Esophagus (tissue), 2 donors: ENCODE data around the gene IKZF2. TPM values are rescaled to one million over a fixed set of nuclear protein-coding genes. Genes with fewer than 3 reads are reported as not detected.
"Not testable (repeated sequence)": the region's sequence is repeated elsewhere in the genome, so short reads cannot be mapped to it uniquely, and the experiment has no call there.

ENCODE experiments used
- H3K27ac ChIP-seq, 2 donors: one replicate each; pipeline ENCODE4 v1.5.1; 2013; ENCODE audit warnings: low read depth in 2 of 2, mild to moderate bottlenecking in 2 of 2, inconsistent platforms in 1 of 2, low read length in 1 of 2, moderate library complexity in 1 of 2
- H3K27me3 ChIP-seq, 2 donors: one replicate each; pipeline ENCODE4 v1.6.1; 2013; ENCODE audit warnings: low read length in 2 of 2, control low read depth in 1 of 2, mild to moderate bottlenecking in 1 of 2; ENCODE audit not compliant: insufficient read depth in 2 of 2, control insufficient read depth in 1 of 2
- H3K36me3 ChIP-seq, 2 donors: one replicate each; pipeline ENCODE4 v1.6.1; 2013; ENCODE audit warnings: low read length in 1 of 2; ENCODE audit not compliant: control insufficient read depth in 2 of 2, insufficient read depth in 2 of 2
- H3K4me1 ChIP-seq, 2 donors: one replicate each; pipeline ENCODE4 v1.6.1; 2013; ENCODE audit warnings: low read length in 1 of 2; ENCODE audit not compliant: control insufficient read depth in 2 of 2, insufficient read depth in 2 of 2
- H3K4me3 ChIP-seq, 2 donors: one replicate each; pipeline ENCODE4 v1.5.1; 2013; ENCODE audit warnings: low read length in 2 of 2, mild to moderate bottlenecking in 2 of 2, low read depth in 1 of 2, moderate library complexity in 1 of 2
- H3K9me3 ChIP-seq, 2 donors: one replicate each; pipeline ENCODE4 v1.6.1; 2013; ENCODE audit warnings: mild to moderate bottlenecking in 2 of 2, low read depth in 1 of 2, low read length in 1 of 2, moderate library complexity in 1 of 2; ENCODE audit not compliant: control insufficient read depth in 2 of 2, insufficient read depth in 1 of 2
- WGBS, 2 donors: extraction: QIAGEN DNeasy Blood & Tissue Kit; methylation state at CpG; one replicate each; pipeline ENCODE4 v1.1.7; 2013; 5-methylcytosine and 5-hydroxymethylcytosine counted together
- polyA plus RNA-seq, 2 donors: library from polyadenylated mRNA; stranded (reverse); fragments of 200-250 nt; gene quantifications; one replicate each; pipeline ENCODE4 v1.2.3, GENCODE V29; 2013
- donor health status: healthy with polysubstance abuse.
- donor health status: Bipolar disorder and iron deficiency.

IKZF2 gene
- polyA plus RNA-seq, 2 donors: 11.3 to 11.5 TPM

DNA sequence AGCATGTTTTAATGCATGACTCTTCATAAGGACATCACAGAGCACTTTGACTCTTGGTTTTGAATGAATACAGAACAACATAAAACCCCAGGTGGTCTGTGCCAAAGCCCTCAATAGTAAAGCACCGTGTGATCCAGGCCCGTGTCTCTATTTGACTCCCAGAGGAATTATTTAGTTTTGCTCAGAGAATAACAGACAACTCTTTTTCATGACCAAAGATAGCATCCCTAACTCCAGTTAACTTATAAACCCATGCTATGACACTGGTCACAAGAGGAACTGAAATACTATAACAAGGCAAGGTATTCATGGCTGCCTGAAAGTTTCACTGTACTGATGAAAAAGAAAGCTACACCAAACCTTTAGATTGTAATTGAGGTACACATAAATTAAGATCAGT is 128.4 kb downstream of the IKZF2 start:
- Histone ChIP-seq H3K36me3 (peaks cover 0 to 6% of the 10 kb centered on the region in 2 donors), H3K9me3 (no peaks in the 10 kb centered on the region), H3K4me1 (no peaks in the 10 kb centered on the region), H3K27ac (no peak overlapping the region), H3K4me3 (no peak overlapping the region), H3K27me3 (no peaks in the 10 kb centered on the region)
- 70 to 74% methylated on average over 2 of the region's 2 CpGs for WGBS, 2 donors

DNA sequence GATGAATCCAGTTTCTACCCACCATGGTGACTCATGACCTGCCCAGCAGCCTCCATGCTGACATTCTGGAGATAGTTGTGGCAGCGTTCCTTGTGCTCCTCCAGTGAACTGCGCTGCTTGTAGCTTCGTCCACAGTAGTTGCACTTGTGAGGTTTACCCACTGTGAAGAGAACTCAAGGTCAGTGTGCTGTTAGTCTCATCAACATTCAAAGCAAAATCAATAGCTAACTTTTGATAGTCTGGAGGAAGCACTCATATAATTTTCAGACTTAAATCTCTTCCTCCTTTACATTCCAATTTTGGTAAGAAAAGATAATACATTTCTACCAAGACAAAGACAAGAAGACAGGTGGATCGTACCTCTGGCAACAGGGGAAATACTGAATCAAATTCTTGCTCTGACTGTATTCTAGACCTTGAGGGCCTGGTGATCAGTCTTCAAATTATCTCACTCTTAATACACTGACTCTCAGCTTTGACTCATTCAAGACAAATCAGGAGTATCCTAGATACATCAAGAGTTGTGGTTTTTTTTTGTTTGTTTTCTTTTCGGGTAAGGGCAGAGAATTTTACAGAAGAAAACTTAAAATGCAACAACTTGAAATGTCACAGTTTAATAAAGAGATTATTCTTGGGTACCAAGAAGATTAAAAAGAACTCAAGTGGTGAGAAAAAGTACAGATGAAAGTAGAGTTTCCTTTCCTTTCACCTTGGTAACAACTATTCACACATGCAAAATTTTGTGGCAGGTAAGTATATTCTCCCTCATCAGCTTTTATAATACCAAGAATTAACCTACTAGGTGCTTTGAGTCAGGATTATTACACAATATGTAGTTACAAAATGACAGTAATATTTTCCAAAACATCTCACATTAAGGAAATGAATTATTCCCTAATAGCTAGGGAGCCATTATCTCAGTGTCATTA is 129.2 kb downstream of the IKZF2 start:
- no peaks in the 10 kb centered on the region for H3K4me1 ChIP-seq
- no peaks in the 10 kb centered on the region for H3K27me3 ChIP-seq
- no peaks in the 10 kb centered on the region for H3K9me3 ChIP-seq
- H3K36me3 ChIP-seq: peaks cover 0 to 6% of the 10 kb centered on the region in 2 donors
- no peak overlapping the region for H3K27ac ChIP-seq
- no peak overlapping the region for H3K4me3 ChIP-seq
- 76 to 81% methylated on average over 5 of the region's 5 CpGs for WGBS, 2 donors

DNA sequence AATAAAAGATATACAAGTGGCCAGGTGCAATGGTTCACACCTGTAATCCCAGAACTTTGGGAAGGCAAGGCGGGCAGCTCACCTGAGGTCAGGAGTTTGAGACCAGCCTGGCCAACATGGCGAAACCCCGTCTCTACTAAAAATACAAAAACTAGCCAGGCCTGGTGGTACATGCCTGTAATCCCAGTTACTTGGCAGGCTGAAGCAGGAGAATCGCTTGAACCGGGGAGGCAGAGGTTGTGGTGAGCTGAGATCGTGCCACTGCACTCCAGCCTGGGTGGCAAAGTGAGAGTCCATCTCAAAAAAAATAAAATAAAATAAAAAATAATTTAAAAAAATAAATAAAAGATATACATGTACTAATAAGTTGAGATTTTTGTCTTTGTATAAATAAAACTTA is 130.5 kb downstream of the IKZF2 start:
- H3K36me3 ChIP-seq, H3K4me3 ChIP-seq, H3K27ac ChIP-seq, H3K4me1 ChIP-seq, H3K9me3 ChIP-seq, H3K27me3 ChIP-seq: not testable (repeated sequence)
- 97% methylated on average over 6 of the region's 6 CpGs for WGBS, 2 donors

DNA sequence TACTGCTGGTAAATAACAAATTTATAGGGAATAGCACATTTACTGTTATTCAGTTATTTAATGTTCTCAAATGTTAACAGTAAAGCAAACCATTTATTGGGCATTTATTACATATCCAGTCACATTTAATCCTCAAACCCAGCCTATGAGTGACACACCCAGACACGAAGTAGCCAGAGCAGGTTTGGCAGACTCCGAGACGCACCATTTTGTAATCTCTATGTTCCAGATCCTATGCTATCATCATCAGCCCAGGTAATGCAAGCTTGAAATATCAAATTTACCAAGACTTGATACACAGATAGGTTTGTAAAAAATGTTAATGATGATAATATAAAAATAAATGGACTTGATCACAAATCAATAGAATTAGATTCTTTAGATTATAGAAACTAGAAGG is 131.1 kb downstream of the IKZF2 start:
- Histone ChIP-seq H3K27ac (no peak overlapping the region), H3K27me3 (no peaks in the 10 kb centered on the region), H3K4me1 (no peaks in the 10 kb centered on the region), H3K36me3 (peaks cover 0 to 6% of the 10 kb centered on the region in 2 donors), H3K4me3 (no peak overlapping the region), H3K9me3 (no peaks in the 10 kb centered on the region)
- WGBS, 2 donors: 78 to 79% methylated on average over 3 of the region's 3 CpGs

DNA sequence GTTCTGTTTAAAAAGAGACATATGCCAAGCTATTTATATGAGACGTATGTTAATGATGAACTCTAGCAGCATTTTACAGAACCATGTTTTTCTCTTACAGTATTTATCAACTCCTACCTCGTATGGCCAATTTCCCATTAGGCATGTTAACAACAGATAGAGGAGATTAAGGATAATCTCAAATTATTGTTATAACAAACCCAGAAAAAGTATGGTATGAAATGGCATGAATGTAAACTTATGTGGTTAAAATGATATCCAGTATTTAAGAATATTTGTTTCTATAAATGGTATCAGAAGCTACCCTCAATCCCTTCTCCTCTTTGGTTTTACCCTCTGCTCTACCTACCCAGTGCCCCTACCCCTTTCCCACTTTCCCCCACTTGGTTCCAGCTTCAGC is 132.0 kb downstream of the IKZF2 start:
- no peak overlapping the region for H3K4me3 ChIP-seq
- H3K4me1 ChIP-seq: no peaks in the 10 kb centered on the region
- H3K36me3 ChIP-seq: peaks cover 0 to 6% of the 10 kb centered on the region in 2 donors
- no peak overlapping the region for H3K27ac ChIP-seq
- no peaks in the 10 kb centered on the region for H3K27me3 ChIP-seq
- WGBS, 2 donors: 79 to 84% methylated on average over 2 of the region's 2 CpGs
- no peaks in the 10 kb centered on the region for H3K9me3 ChIP-seq

DNA sequence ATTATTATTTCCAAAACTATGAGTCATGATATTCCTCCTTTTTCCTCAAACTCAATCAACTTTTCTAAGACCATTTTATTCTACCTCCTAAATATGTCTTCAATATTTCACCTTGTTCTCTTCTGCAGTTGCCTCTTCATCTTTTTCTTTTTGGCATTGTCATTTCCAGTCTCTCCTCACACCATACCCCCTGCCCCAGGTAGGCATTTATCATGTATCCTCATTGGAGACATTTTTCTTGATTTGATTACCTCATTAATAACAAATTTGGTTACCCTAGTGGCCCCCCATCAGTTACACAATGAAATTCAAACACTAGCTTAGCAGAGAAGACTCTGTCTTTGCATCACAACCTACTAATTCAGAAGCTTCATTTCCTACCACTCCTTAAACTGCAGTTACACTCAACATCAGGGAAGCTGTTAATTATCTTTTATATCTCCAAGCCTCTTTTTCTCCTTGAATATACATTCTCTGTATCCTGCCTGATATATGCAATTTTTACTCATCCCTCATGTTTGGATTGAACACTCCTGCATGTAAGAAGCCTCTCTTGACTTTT is 133.0 kb downstream of the IKZF2 start:
- peaks cover 0 to 6% of the 10 kb centered on the region in 2 donors for H3K36me3 ChIP-seq
- H3K4me1 ChIP-seq: no peaks in the 10 kb centered on the region

DNA sequence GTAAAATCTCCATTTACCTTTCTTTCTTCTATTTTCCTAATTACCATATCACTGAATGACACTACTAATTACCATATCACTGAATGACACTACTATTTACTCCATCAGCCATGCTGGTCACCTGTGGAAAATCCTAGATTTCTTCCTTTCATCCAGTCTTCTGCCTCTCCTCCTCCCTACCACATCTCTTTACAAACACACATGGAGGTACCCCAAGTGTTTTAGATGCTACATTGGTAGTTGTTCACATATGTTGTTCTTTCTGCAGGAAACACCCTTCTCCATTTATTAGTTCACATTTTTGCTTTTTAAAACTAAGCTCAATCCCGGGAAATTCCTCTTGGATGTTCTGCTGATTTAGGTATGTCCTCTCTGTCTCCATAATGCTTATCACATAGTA is 134.0 kb downstream of the IKZF2 start:
- Histone ChIP-seq H3K36me3 (peaks cover 0 to 6% of the 10 kb centered on the region in 2 donors), H3K27ac (no peak overlapping the region), H3K4me3 (no peak overlapping the region), H3K9me3 (no peaks in the 10 kb centered on the region), H3K4me1 (no peaks in the 10 kb centered on the region), H3K27me3 (no peaks in the 10 kb centered on the region)
- WGBS, 2 donors: 90 to 97% methylated on average over 1 of the region's 1 CpG

More for the DNA sequence above, 133.0 kb downstream of the IKZF2 start:
- Histone ChIP-seq H3K4me3 (no peak overlapping the region), H3K9me3 (no peaks in the 10 kb centered on the region), H3K27me3 (no peaks in the 10 kb centered on the region), H3K27ac (no peak overlapping the region)

DNA sequence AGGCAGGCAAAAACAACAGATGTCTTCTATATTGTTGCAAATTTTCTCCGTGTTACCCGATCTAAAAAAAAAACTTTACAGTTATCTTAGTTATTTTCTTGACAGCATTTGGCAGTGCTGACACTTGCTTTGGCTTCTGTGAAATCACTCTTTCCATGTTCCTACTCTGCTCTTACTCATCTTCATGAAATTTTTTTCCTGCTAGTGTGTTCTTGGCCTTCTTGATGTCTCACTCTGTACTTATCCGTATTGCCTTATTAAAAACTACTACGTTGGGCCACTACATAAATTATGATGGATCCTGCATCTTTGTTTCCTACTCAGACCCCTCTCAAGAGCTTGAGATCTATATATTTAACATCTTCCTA is 134.4 kb downstream of the IKZF2 start:
- no peak overlapping the region for H3K4me3 ChIP-seq
- H3K9me3 ChIP-seq: no peaks in the 10 kb centered on the region
- no peaks in the 10 kb centered on the region for H3K4me1 ChIP-seq
- H3K27me3 ChIP-seq: no peaks in the 10 kb centered on the region
- peaks cover 0 to 6% of the 10 kb centered on the region in 2 donors for H3K36me3 ChIP-seq
- no peak overlapping the region for H3K27ac ChIP-seq
- WGBS, 2 donors: 84 to 85% methylated on average over 4 of the region's 4 CpGs

DNA sequence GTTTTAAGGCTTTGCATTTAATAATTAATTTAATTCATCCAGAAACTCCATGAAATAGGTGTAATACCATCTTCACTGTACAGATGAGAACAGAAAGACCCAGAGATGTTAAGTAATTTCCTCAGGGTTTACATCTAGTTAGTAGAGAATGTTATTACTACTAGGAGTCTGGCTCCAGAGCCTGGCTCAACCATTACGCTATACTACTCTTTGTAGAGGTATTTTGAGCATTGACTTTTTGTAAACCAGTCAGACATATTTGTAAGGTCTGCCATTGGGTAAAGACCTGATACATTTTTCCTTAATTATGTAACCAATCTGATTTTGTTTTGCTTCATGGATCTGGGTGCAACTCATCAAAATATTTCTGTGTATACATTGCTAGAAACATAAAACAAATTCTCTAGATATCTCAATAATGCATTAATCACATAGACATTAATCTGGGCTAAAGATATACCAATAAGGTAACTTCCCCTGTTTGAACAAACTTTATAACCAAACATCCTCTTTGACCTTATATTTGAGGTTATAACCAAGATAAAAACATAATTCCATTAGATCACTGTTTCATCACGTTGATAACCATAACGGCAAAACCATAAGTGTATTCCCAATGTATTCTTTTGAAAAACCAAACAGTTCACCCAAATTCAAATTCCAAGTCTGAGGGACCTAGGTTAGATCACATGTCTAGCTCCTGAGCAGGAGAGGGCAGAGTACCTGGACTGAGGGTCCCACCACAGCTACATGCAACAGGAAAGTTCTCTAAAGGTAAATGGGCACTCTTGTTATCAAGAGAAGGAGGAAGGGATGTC is 135.0 kb downstream of the IKZF2 start:
- no peaks in the 10 kb centered on the region for H3K9me3 ChIP-seq
- H3K27ac ChIP-seq: no peak overlapping the region
- H3K4me3 ChIP-seq: no peak overlapping the region
- H3K4me1 ChIP-seq: no peaks in the 10 kb centered on the region
- 89 to 91% methylated on average over 3 of the region's 3 CpGs for WGBS, 2 donors
- peaks cover 0 to 6% of the 10 kb centered on the region in 2 donors for H3K36me3 ChIP-seq
- no peaks in the 10 kb centered on the region for H3K27me3 ChIP-seq
